Gastrocnemius medialis (tissue), 4 donors: ENCODE measurements around the gene CDK14. TPM values are rescaled to one million over a fixed set of nuclear protein-coding genes. Genes with fewer than 3 reads are reported as not detected.

Experiments used
- ATAC-seq, 2 donors: fragments of 150-250 bp; one replicate each; pipeline ENCODE4 v1.9.1; 2016
- DNase-seq, 2 donors: peaks; one replicate each; pipeline ENCODE4 v3.0.0-alpha.2; 2019
- H3K27ac ChIP-seq, 4 donors: fragments of 200-600 bp; sonication (generic); 1 replicate in 1 of 4; 2 replicates in 3 of 4; pipeline ENCODE4 v1.5.1; 2016 to 2018; ENCODE audit warnings: mild to moderate bottlenecking in 2 of 4, moderate library complexity in 1 of 4
- H3K27me3 ChIP-seq, 3 donors: fragments of 200-600 bp; sonication (generic) in 2 of 3; 1 replicate in 1 of 3; 2 replicates in 2 of 3; pipeline versions ENCODE4 v1.5.1 to v1.6.0; 2016 to 2019; ENCODE audit warnings: mild to moderate bottlenecking in 1 of 3, moderate library complexity in 1 of 3
- H3K36me3 ChIP-seq, 2 donors: fragments of 200-600 bp; sonication (generic) in 1 of 2; one replicate each; pipeline ENCODE4 v1.5.1; 2017 to 2018
- H3K4me1 ChIP-seq, 2 donors: fragments of 200-600 bp; sonication (generic) in 1 of 2; one replicate each; pipeline ENCODE4 v1.5.1; 2016 to 2017; ENCODE audit warnings: mild to moderate bottlenecking in 2 of 2
- H3K4me3 ChIP-seq, 4 donors: fragments of 200-600 bp; sonication (generic) in 3 of 4; 1 replicate in 1 of 4; 2 replicates in 3 of 4; pipeline ENCODE4 v1.5.1; 2016 to 2019; ENCODE audit warnings: mild to moderate bottlenecking in 2 of 4
- H3K9me3 ChIP-seq, 3 donors: fragments of 200-600 bp; sonication (generic) in 2 of 3; 1 replicate in 1 of 3; 2 replicates in 2 of 3; pipeline ENCODE4 v1.5.1; 2016 to 2019
- CTCF ChIP-seq, 5 experiments: fragments of 450-650 bp in 3 of 5; fragments of 200-600 bp in 2 of 5; sonication (generic) in 2 of 5; IDR thresholded peaks in 4 of 5; conservative IDR thresholded peaks in 1 of 5; 1 replicate in 4 of 5; 2 replicates in 1 of 5; pipeline ENCODE4 v1.5.1; 2016 to 2019; ENCODE audit warnings: antibody characterized with exemption in 5 of 5, mild to moderate bottlenecking in 3 of 5, moderate library complexity in 3 of 5
- POLR2A ChIP-seq, 2 donors: fragments of 450-650 bp; IDR thresholded peaks; one replicate each; pipeline ENCODE4 v1.6.1; 2017; ENCODE audit warnings: antibody characterized with exemption in 2 of 2, mild to moderate bottlenecking in 2 of 2, moderate library complexity in 2 of 2
- in situ Hi-C, 4 donors: fragments of 200-750 bp; cut with MboI; loops; one replicate each; pipeline versions ENCODE4 v1.15.0 to v1.8.0; 2017; ENCODE audit warnings: low sequenced_read_pairs in 4 of 4
- intact Hi-C: fragments of 100-400 bp; cut with DNase I; formaldehyde crosslinking; loops from one replicate; pipeline ENCODE4 v1.15.1; 2023; ENCODE audit warnings: low total_unique reads
- total RNA-seq, 4 donors: library from RNA; depleted of rRNA; stranded (reverse); fragments of >200 nt; gene quantifications; one replicate each; pipeline versions ENCODE4 v1.1.0 to v1.2.3, GENCODE V29; 2016

The CDK14 gene
- total RNA-seq, 4 donors from 2014 or later: 3.9 to 8.6 (median 7.3) TPM

GRCh38 chr7:90900628-90901356, 304.7 kb downstream of the CDK14 start:
- intact Hi-C loops: no loop called here
- ATAC-seq: no peak
- no peak for DNase-seq
- in situ Hi-C loops: no loop called here
- no peaks in the 10 kb centered on the region for H3K36me3 ChIP-seq
- no peaks in the 10 kb centered on the region for H3K9me3 ChIP-seq
- TF ChIP-seq POLR2A (IDR thresholded peaks at IDR 0.05) (no peak), CTCF (IDR thresholded peaks at IDR 0.05 in 4 of 5, conservative IDR thresholded peaks at IDR 0.05 in 1 of 5) (no peak)
- peaks cover 0 to 6% of the 10 kb centered on the region in 2 donors for H3K4me1 ChIP-seq
- H3K4me3 ChIP-seq: no peak overlapping the region
- H3K27ac ChIP-seq: no peak overlapping the region
- no peaks in the 10 kb centered on the region for H3K27me3 ChIP-seq

GRCh38 chr7:90903841-90904240, 307.7 kb downstream of the CDK14 start:
- in situ Hi-C loops: no loop called here
- H3K27ac ChIP-seq: no peak overlapping the region
- DNase-seq: no peak
- H3K9me3 ChIP-seq: no peaks in the 10 kb centered on the region
- intact Hi-C loops: no loop called here
- H3K36me3 ChIP-seq: no peaks in the 10 kb centered on the region
- H3K27me3 ChIP-seq: no peaks in the 10 kb centered on the region
- ATAC-seq: no peak
- no peak overlapping the region for H3K4me3 ChIP-seq
- no peaks in the 10 kb centered on the region for H3K4me1 ChIP-seq
- TF ChIP-seq POLR2A (IDR thresholded peaks at IDR 0.05): no peak
- TF ChIP-seq CTCF (IDR thresholded peaks at IDR 0.05 in 4 of 5, conservative IDR thresholded peaks at IDR 0.05 in 1 of 5): no peak

- Histone ChIP-seq H3K9me3 (no peaks in the 10 kb centered on the region), H3K4me1 (no peaks in the 10 kb centered on the region), H3K36me3 (no peaks in the 10 kb centered on the region), H3K4me3 (no peak overlapping the region), H3K27ac (no peak overlapping the region), H3K27me3 (no peaks in the 10 kb centered on the region)
- intact Hi-C loops: no loop called here
- in situ Hi-C loops: no loop called here
- TF ChIP-seq POLR2A (IDR thresholded peaks at IDR 0.05) (no peak), CTCF (IDR thresholded peaks at IDR 0.05 in 4 of 5, conservative IDR thresholded peaks at IDR 0.05 in 1 of 5) (no peak)
- DNase-seq (no peak), ATAC-seq (no peak)
These were observed 314.0 kb downstream of the CDK14 start for GRCh38 chr7:90910136-90910535.

GRCh38 chr7:90916319-90916718, 320.2 kb downstream of the CDK14 start:
- H3K27ac ChIP-seq: no peak overlapping the region
- H3K36me3 ChIP-seq: no peaks in the 10 kb centered on the region
- TF ChIP-seq CTCF (IDR thresholded peaks at IDR 0.05 in 4 of 5, conservative IDR thresholded peaks at IDR 0.05 in 1 of 5) (no peak), POLR2A (IDR thresholded peaks at IDR 0.05) (no peak)
- ATAC-seq (no peak), DNase-seq (no peak)
- no peaks in the 10 kb centered on the region for H3K27me3 ChIP-seq
- H3K4me3 ChIP-seq: no peak overlapping the region
- intact Hi-C loops: no loop called here
- H3K9me3 ChIP-seq: no peaks in the 10 kb centered on the region
- H3K4me1 ChIP-seq: no peaks in the 10 kb centered on the region
- in situ Hi-C loops: no loop called here

- ATAC-seq (no peak), DNase-seq (no peak)
- no peaks in the 10 kb centered on the region for H3K36me3 ChIP-seq
- no peaks in the 10 kb centered on the region for H3K9me3 ChIP-seq
- no peaks in the 10 kb centered on the region for H3K4me1 ChIP-seq
- in situ Hi-C loops (no loop called here), intact Hi-C loops (no loop called here)
- H3K27ac ChIP-seq: no peak overlapping the region
- no peaks in the 10 kb centered on the region for H3K27me3 ChIP-seq
- TF ChIP-seq POLR2A (IDR thresholded peaks at IDR 0.05) (no peak), CTCF (IDR thresholded peaks at IDR 0.05 in 4 of 5, conservative IDR thresholded peaks at IDR 0.05 in 1 of 5) (no peak)
- H3K4me3 ChIP-seq: no peak overlapping the region
These were observed 321.4 kb downstream of the CDK14 start for GRCh38 chr7:90917539-90917938.
